Naive thymus-derived CD4-positive, alpha-beta T cell (primary cell): ENCODE results near the gene RAP1A. TPM values are rescaled to one million over a fixed set of nuclear protein-coding genes. Genes with fewer than 3 reads are reported as not detected.

ENCODE experiments used
- ATAC-seq: fragments of 150-1000 bp; cut with Tn5 transposase; 2 replicates; pipeline ENCODE4 v1.10.0; 2021; ENCODE audit warnings: mild to moderate bottlenecking, moderate library complexity
- CTCF ChIA-PET: fragments of 350-600 bp; sonication (Branson Sonifier 250); formaldehyde crosslinking; loops from one replicate; lab custom pipeline; 2021; ENCODE audit warnings: antibody characterized with exemption; lab: Charles Lee
- POLR2A ChIA-PET: fragments of 350-600 bp; sonication (Branson Sonifier 250); formaldehyde crosslinking; loops from one replicate; lab custom pipeline; 2021; ENCODE audit warnings: antibody characterized with exemption, inconsistent platforms; lab: Charles Lee
- DNase-seq, 9 donors: peaks; one replicate each; pipeline versions ENCODE4 v3.0.0 to v3.0.0-alpha.2; 2020 to 2022; ENCODE audit warnings: mixed read lengths in 1 of 9
- H3K27ac ChIP-seq: one replicate; pipeline ENCODE4 v1.7.0; 2013; ENCODE audit warnings: mild to moderate bottlenecking, low read depth, low read length, moderate library complexity
- H3K27me3 ChIP-seq, 2 donors: one replicate each; pipeline ENCODE4 v1.7.0; 2013; ENCODE audit warnings: low read length in 2 of 2, mild to moderate bottlenecking in 2 of 2, moderate library complexity in 2 of 2; ENCODE audit not compliant: control insufficient read depth in 2 of 2, insufficient read depth in 2 of 2
- H3K36me3 ChIP-seq, 3 experiments: 1 replicate in 2 of 3; 2 replicates in 1 of 3; pipeline ENCODE4 v1.7.0; 2013; ENCODE audit warnings: low read length in 3 of 3, mild to moderate bottlenecking in 3 of 3, moderate library complexity in 1 of 3; ENCODE audit not compliant: insufficient read depth in 3 of 3, control insufficient read depth in 2 of 3
- H3K4me1 ChIP-seq, 2 donors: one replicate each; pipeline ENCODE4 v1.7.0; 2013; ENCODE audit warnings: low read length in 2 of 2, mild to moderate bottlenecking in 2 of 2, moderate library complexity in 1 of 2; ENCODE audit not compliant: control insufficient read depth in 2 of 2, insufficient read depth in 2 of 2
- H3K4me3 ChIP-seq: 2 replicates; pipeline ENCODE4 v1.7.0; 2013; ENCODE audit warnings: mild to moderate bottlenecking, low read length
- H3K9me3 ChIP-seq, 3 experiments: 1 replicate in 2 of 3; 2 replicates in 1 of 3; pipeline ENCODE4 v1.7.0; 2013; ENCODE audit warnings: low read length in 3 of 3; ENCODE audit not compliant: control insufficient read depth in 2 of 3
- H3K27ac Mint-ChIP-seq, 9 donors: one replicate each; pipeline ENCODE4 v1.8.0; 2020 to 2022; ENCODE audit warnings: mixed read lengths in 9 of 9, mild to moderate bottlenecking in 8 of 9, moderate library complexity in 5 of 9, inconsistent platforms in 2 of 9
- H3K27me3 Mint-ChIP-seq, 5 donors: one replicate each; pipeline ENCODE4 v1.8.0; 2021 to 2022; ENCODE audit warnings: mixed read lengths in 5 of 5, mild to moderate bottlenecking in 1 of 5
- H3K36me3 Mint-ChIP-seq, 5 donors: one replicate each; pipeline ENCODE4 v1.8.0; 2020 to 2022; ENCODE audit warnings: mixed read lengths in 5 of 5, mild to moderate bottlenecking in 3 of 5, inconsistent platforms in 1 of 5
- H3K4me1 Mint-ChIP-seq, 7 donors: one replicate each; pipeline ENCODE4 v1.8.0; 2020 to 2022; ENCODE audit warnings: mixed read lengths in 7 of 7, mild to moderate bottlenecking in 3 of 7, inconsistent platforms in 1 of 7
- H3K4me3 Mint-ChIP-seq, 10 donors: one replicate each; pipeline ENCODE4 v1.8.0; 2020 to 2022; ENCODE audit warnings: mild to moderate bottlenecking in 10 of 10, mixed read lengths in 10 of 10, moderate library complexity in 6 of 10, inconsistent platforms in 2 of 10
- H3K9me3 Mint-ChIP-seq, 11 donors: one replicate each; pipeline ENCODE4 v1.8.0; 2020 to 2022; ENCODE audit warnings: mixed read lengths in 11 of 11, mild to moderate bottlenecking in 4 of 11, inconsistent platforms in 1 of 11, moderate library complexity in 1 of 11
- intact Hi-C, 2 donors: fragments of 100-400 bp; cut with micrococcal nuclease; formaldehyde crosslinking; loops; one replicate each; pipeline ENCODE4 v1.15.1; 2023
- polyA plus RNA-seq, 2 donors: library from polyadenylated mRNA; unstranded; fragments of 300-500 nt; fragmentation: Illumina TruSeq; gene quantifications; one replicate each; pipeline ENCODE4 v1.2.3, GENCODE V29; 2021
- total RNA-seq, 6 experiments: library from RNA in 5 of 6; stranded (reverse) in 5 of 6; gene quantifications; 1 replicate in 5 of 6; 2 replicates in 1 of 6; pipeline ENCODE4 v1.2.3 and lab custom pipeline; 2021 to 2026

Gene RAP1A
- total and polyA plus RNA-seq, 7 experiments from 2014 or later: 37.6 to 183 (median 100) TPM

DNA sequence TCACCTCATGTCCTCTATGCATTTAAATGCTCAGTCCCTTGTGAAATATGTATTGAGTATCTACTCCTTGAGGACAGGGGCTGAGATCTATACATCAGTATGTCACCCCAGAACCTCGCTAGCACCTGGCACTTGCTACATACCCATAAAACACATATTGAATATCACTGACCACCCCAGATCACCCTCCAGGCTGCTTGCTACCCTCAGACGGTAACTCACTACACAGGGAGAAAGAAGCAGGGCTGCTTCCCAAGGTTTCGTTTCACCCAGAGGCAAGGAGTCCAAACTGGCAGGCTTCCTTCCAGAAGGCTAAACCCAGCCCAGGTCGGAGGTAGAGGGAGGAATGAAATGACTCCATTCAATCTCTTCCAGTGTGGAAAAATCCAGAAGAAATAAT is 111.1 kb downstream of the RAP1A start:
- H3K36me3 Mint-ChIP-seq: no peaks in the 10 kb centered on the region
- no peak overlapping the region for H3K27ac ChIP-seq
- POLR2A ChIA-PET: no interaction called here
- H3K9me3 ChIP-seq: no peaks in the 10 kb centered on the region
- H3K4me3 ChIP-seq: no peak overlapping the region
- peak in 1 of 9 donors; percentile 8 for DNase-seq
- no peaks in the 10 kb centered on the region for H3K4me1 ChIP-seq
- no peak overlapping the region for H3K27ac Mint-ChIP-seq
- no peak for ATAC-seq
- peaks cover 0 to 4% (median 0%) of the 10 kb centered on the region in 5 donors for H3K27me3 Mint-ChIP-seq
- no peaks in the 10 kb centered on the region for H3K36me3 ChIP-seq
- no peaks in the 10 kb centered on the region for H3K27me3 ChIP-seq
- CTCF ChIA-PET: interaction anchor here (0.6 kb wide), 1 partner anchor 42 kb away, joined by 4 read pairs; no protein-coding TSS in a partner anchor
- H3K9me3 Mint-ChIP-seq: no peaks in the 10 kb centered on the region
- peaks cover 0 to 10% (median 0%) of the 10 kb centered on the region in 7 donors for H3K4me1 Mint-ChIP-seq
- intact Hi-C loops: no loop called here
- no peak overlapping the region for H3K4me3 Mint-ChIP-seq

DNA sequence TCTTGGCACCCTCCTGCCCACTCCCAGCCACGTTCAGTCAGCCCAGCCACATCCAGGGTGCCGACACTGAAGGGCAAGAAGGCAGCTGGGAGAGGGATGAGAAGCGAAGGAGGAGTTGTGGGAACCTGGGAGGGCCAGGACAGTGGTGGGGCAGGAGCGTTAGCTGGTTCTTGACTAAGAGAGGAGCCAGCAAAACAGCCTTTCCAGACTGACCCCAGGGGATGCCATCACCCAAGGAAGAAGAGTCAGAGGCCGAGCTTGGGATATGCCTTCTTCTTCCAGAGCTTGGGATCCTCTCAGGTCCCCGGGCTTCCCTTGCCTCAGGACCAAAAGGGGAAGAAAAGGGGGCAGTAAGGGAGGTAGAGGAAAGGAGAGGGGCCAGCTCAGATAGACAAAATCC is 112.4 kb downstream of the RAP1A start:
- Histone ChIP-seq H3K4me1 (no peaks in the 10 kb centered on the region), H3K36me3 (no peaks in the 10 kb centered on the region), H3K27me3 (no peaks in the 10 kb centered on the region), H3K9me3 (no peaks in the 10 kb centered on the region), H3K4me3 (no peak overlapping the region), H3K27ac (no peak overlapping the region)
- peaks cover 0 to 4% (median 0%) of the 10 kb centered on the region in 5 donors for H3K27me3 Mint-ChIP-seq
- ChIA-PET CTCF (no interaction called here), POLR2A (no interaction called here)
- ATAC-seq: no peak
- H3K9me3 Mint-ChIP-seq: no peaks in the 10 kb centered on the region
- intact Hi-C loops: no loop called here
- no peak overlapping the region for H3K4me3 Mint-ChIP-seq
- H3K36me3 Mint-ChIP-seq: no peaks in the 10 kb centered on the region
- H3K4me1 Mint-ChIP-seq: peaks cover 0 to 10% (median 0%) of the 10 kb centered on the region in 7 donors
- DNase-seq: peak in 1 of 9 donors; percentile 16
- no peak overlapping the region for H3K27ac Mint-ChIP-seq

DNA sequence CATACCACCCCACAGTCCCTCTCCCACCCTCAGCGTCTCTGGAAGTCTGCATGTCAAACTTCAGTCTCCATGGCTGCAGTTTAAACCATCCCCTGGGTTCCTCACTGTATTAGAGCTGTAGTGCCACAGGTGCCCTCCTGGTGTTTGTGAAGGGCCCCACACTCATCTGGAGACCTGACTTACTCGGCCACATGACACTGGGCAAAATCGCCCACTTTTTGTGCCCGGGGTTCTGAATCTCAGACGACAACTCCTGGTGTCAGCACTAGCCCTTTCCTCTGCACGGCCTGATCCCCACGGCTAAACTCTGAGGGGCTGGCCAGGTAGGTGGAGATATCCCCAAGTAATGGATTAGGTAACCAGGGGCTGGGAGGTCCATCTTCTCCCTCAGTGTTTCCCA is 113.1 kb downstream of the RAP1A start:
- Histone ChIP-seq H3K36me3 (no peaks in the 10 kb centered on the region), H3K4me1 (peaks cover 2 to 3% of the 10 kb centered on the region in 2 donors), H3K27me3 (peaks cover 3 to 7% of the 10 kb centered on the region in 2 donors), H3K27ac (no peak overlapping the region), H3K4me3 (no peak overlapping the region), H3K9me3 (no peaks in the 10 kb centered on the region)
- Mint-ChIP-seq H3K4me3 (no peak overlapping the region), H3K4me1 (peaks cover 2 to 14% (median 4%) of the 10 kb centered on the region in 7 donors), H3K9me3 (no peaks in the 10 kb centered on the region), H3K27me3 (peaks cover 0 to 9% (median 6%) of the 10 kb centered on the region in 5 donors), H3K36me3 (no peaks in the 10 kb centered on the region), H3K27ac (peak overlapping the region in 1 of 9 donors; percentile 39)
- DNase-seq (peak in 1 of 9 donors; percentile 8), ATAC-seq (no peak)
- POLR2A ChIA-PET: interaction anchor here (0.8 kb wide), 1 partner anchor 11 kb away, joined by 3 read pairs; no protein-coding TSS in a partner anchor
- intact Hi-C loops: no loop called here
- CTCF ChIA-PET: interaction anchor here (0.6 kb wide), 1 partner anchor 232 kb away, joined by 3 read pairs; no protein-coding TSS in a partner anchor

DNA sequence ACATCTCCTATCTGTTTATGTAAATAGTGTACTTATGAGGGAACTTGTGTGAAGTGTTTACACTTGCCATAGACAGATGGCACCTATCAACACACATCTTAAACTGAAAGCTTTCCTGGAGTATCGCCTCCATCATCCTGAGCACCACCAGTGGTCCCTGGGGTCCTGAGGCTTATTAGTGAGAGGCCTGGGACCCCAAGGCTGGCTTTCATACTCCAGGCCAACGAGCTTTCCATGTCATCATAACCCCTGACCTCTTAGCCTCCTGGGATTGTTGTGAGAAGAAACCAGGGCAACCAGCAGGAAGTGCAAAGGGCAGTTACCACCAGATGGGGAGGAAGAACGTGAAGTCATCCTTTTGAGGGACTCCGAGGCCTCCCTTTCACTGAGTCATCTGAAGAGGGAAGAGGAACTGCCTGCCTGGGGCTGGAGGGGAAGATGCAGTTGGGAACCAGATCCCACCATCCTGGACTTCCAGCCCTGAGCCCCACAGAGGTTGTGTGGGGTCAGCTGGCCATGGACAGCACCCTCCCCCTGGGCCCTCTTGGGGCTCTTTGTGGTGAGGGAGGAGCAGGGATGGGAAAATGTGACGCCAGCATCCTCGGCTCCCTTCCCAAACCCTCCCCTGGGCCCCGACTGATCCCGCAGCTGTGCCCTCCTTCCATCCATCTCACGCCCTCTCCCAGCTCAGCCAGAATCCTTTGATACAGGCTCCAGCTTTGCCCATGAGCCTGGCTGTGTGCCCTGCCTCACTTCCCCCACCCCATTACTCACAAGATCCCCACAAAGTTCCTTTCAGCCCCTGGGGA is 113.8 kb downstream of the RAP1A start:
- H3K4me3 Mint-ChIP-seq: no peak overlapping the region
- ATAC-seq: peak; percentile 88
- no peak overlapping the region for H3K27ac ChIP-seq
- DNase-seq: peak in 1 of 9 donors; percentile 13
- H3K9me3 ChIP-seq: no peaks in the 10 kb centered on the region
- no peak overlapping the region for H3K4me3 ChIP-seq
- no peaks in the 10 kb centered on the region for H3K36me3 Mint-ChIP-seq
- POLR2A ChIA-PET: interaction anchor here (0.8 kb wide), 1 partner anchor 12 kb away, joined by 3 read pairs; no protein-coding TSS in a partner anchor
- peak overlapping the region in 1 of 9 donors; percentile 18 for H3K27ac Mint-ChIP-seq
- peaks cover 8 to 9% of the 10 kb centered on the region in 2 donors for H3K4me1 ChIP-seq
- H3K9me3 Mint-ChIP-seq: no peaks in the 10 kb centered on the region
- H3K4me1 Mint-ChIP-seq: peaks cover 6 to 19% (median 10%) of the 10 kb centered on the region in 7 donors
- no peaks in the 10 kb centered on the region for H3K36me3 ChIP-seq
- peaks cover 0 to 15% (median 10%) of the 10 kb centered on the region in 5 donors for H3K27me3 Mint-ChIP-seq
- intact Hi-C loops: no loop called here
- CTCF ChIA-PET: interaction anchor here (0.6 kb wide), 2 partner anchors 22 to 233 kb away, joined by 3 read pairs; no protein-coding TSS in a partner anchor
- H3K27me3 ChIP-seq: peaks cover 3 to 12% of the 10 kb centered on the region in 2 donors

DNA sequence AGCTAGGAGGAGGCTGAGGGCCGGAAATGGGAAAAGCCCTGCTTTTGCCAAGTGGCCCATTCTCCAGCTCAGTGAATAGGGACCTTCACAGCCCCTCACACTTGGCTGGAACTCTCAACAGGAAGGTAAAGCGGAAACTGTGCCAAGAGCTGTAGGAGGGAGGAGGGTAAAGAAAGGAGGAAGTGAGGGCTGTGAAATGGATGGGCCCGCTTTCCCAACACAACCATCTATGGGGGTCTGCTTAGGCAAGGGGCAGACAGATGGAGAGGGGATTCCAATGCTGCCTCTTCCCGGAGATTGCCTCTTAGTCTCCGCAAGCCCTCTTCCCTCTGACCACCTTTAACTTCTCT is 114.4 kb downstream of the RAP1A start:
- Histone ChIP-seq H3K9me3 (no peaks in the 10 kb centered on the region), H3K27ac (no peak overlapping the region), H3K4me1 (peaks cover 8 to 10% of the 10 kb centered on the region in 2 donors), H3K4me3 (no peak overlapping the region), H3K36me3 (no peaks in the 10 kb centered on the region), H3K27me3 (peaks cover 3 to 12% of the 10 kb centered on the region in 2 donors)
- H3K27me3 Mint-ChIP-seq: peaks cover 5 to 16% (median 10%) of the 10 kb centered on the region in 5 donors
- CTCF ChIA-PET: no interaction called here
- peaks cover 6 to 20% (median 11%) of the 10 kb centered on the region in 7 donors for H3K4me1 Mint-ChIP-seq
- intact Hi-C loops: no loop called here
- H3K4me3 Mint-ChIP-seq: no peak overlapping the region
- no peaks in the 10 kb centered on the region for H3K9me3 Mint-ChIP-seq
- POLR2A ChIA-PET: no interaction called here
- no peaks in the 10 kb centered on the region for H3K36me3 Mint-ChIP-seq
- ATAC-seq (peak; percentile 33), DNase-seq (peak in 1 of 9 donors; percentile 10)
- no peak overlapping the region for H3K27ac Mint-ChIP-seq

DNA sequence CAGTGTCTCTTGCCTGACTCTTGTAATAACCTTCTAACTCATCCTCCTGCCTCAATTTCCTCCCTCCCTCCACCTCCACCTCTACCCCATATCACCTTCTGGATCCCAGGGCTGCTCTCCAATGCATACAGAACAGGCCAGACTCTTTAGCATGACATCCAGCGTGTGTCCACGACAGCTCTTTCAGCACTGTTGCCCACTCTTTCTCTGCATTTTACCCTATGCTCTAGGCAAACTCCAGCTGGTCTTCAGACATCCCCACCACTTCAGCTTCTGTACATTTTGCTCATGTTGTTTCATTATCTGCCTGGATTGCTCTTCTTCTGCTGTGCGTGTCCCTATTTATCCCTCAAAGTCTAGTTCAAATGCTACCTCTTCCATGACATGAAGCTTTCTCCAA is 114.8 kb downstream of the RAP1A start:
- H3K4me3 Mint-ChIP-seq: no peak overlapping the region
- H3K9me3 ChIP-seq: no peaks in the 10 kb centered on the region
- H3K4me3 ChIP-seq: no peak overlapping the region
- no peak overlapping the region for H3K27ac Mint-ChIP-seq
- H3K9me3 Mint-ChIP-seq: no peaks in the 10 kb centered on the region
- H3K4me1 ChIP-seq: peaks cover 8 to 10% of the 10 kb centered on the region in 2 donors
- DNase-seq (peak in 1 of 9 donors; percentile 8), ATAC-seq (no peak)
- ChIA-PET CTCF (no interaction called here), POLR2A (no interaction called here)
- peaks cover 3 to 12% of the 10 kb centered on the region in 2 donors for H3K27me3 ChIP-seq
- H3K36me3 Mint-ChIP-seq: no peaks in the 10 kb centered on the region
- peaks cover 6 to 20% (median 11%) of the 10 kb centered on the region in 7 donors for H3K4me1 Mint-ChIP-seq
- H3K27me3 Mint-ChIP-seq: peaks cover 5 to 16% (median 10%) of the 10 kb centered on the region in 5 donors
- intact Hi-C loops: no loop called here
- no peak overlapping the region for H3K27ac ChIP-seq
- no peaks in the 10 kb centered on the region for H3K36me3 ChIP-seq
